CD14-positive monocyte (primary cell): ENCODE data around the gene FREM1. TPM values are rescaled to one million over a fixed set of nuclear protein-coding genes. Genes with fewer than 3 reads are reported as not detected.

ENCODE experiments used
- DNase-seq, 3 donors: peaks; one replicate each; pipeline ENCODE4 v3.0.0-alpha.2; 2011 to 2022
- H2AFZ ChIP-seq: 2 replicates; pipeline ENCODE4 v1.6.0; 2012; ENCODE audit warnings: mild to moderate bottlenecking, low read depth, low read length, inconsistent platforms; ENCODE audit not compliant: insufficient read depth, poor library complexity, severe bottlenecking
- H3K27ac ChIP-seq, 2 donors: 1 replicate in 1 of 2; 2 replicates in 1 of 2; pipeline ENCODE4 v1.5.1; 2012 to 2013; ENCODE audit warnings: low read length in 2 of 2, control low read depth in 1 of 2, inconsistent platforms in 1 of 2, low read depth in 1 of 2, mild to moderate bottlenecking in 1 of 2
- H3K27me3 ChIP-seq, 2 donors: one replicate each; pipeline versions ENCODE4 v1.6.0 to v1.6.1; 2011 to 2013; ENCODE audit warnings: low read length in 2 of 2; ENCODE audit not compliant: control insufficient read depth in 2 of 2, insufficient read depth in 2 of 2
- H3K36me3 ChIP-seq, 2 donors: replicated peaks in 1 of 2; 1 replicate in 1 of 2; 2 replicates in 1 of 2; pipeline versions ENCODE4 v1.5.1 to v1.6.1; 2012 to 2013; ENCODE audit warnings: low read length in 2 of 2, control low read depth in 1 of 2, inconsistent platforms in 1 of 2, mild to moderate bottlenecking in 1 of 2; ENCODE audit not compliant: insufficient read depth in 2 of 2, control insufficient read depth in 1 of 2
- H3K4me1 ChIP-seq, 2 donors: 1 replicate in 1 of 2; 2 replicates in 1 of 2; pipeline versions ENCODE4 v1.5.1 to v1.6.1; 2012 to 2013; ENCODE audit warnings: low read length in 2 of 2, control low read depth in 1 of 2, inconsistent platforms in 1 of 2, mild to moderate bottlenecking in 1 of 2, moderate library complexity in 1 of 2; ENCODE audit not compliant: insufficient read depth in 2 of 2, control insufficient read depth in 1 of 2
- H3K4me2 ChIP-seq: replicated peaks from 2 replicates; pipeline ENCODE3; 2012; ENCODE audit warnings: low read length, moderate library complexity, mild to moderate bottlenecking; ENCODE audit not compliant: poor library complexity, severe bottlenecking; ENCODE audit errors: extremely low read depth
- H3K4me3 ChIP-seq, 3 experiments: fragments of 200-600 bp in 1 of 3; sonication (generic) in 1 of 3; replicated peaks in 1 of 3; 1 replicate in 2 of 3; 2 replicates in 1 of 3; pipeline ENCODE4 v1.5.1; 2011 to 2013; ENCODE audit warnings: low read length in 3 of 3, mild to moderate bottlenecking in 3 of 3, control low read depth in 2 of 3, low read depth in 2 of 3, inconsistent platforms in 1 of 3, moderate library complexity in 1 of 3
- H3K79me2 ChIP-seq: 2 replicates; pipeline ENCODE4 v1.6.0; 2012; ENCODE audit warnings: mild to moderate bottlenecking, control low read depth, inconsistent platforms, low read length, moderate library complexity; ENCODE audit not compliant: insufficient read depth
- H3K9ac ChIP-seq: 2 replicates; pipeline ENCODE4 v1.6.0; 2017; ENCODE audit warnings: low read length, mild to moderate bottlenecking; ENCODE audit not compliant: insufficient read depth, poor library complexity, severe bottlenecking
- H3K9me3 ChIP-seq, 2 donors: replicated peaks in 1 of 2; 1 replicate in 1 of 2; 2 replicates in 1 of 2; pipeline versions ENCODE4 v1.5.1 to v1.6.1; 2012 to 2013; ENCODE audit warnings: low read length in 2 of 2, control low read depth in 1 of 2; ENCODE audit not compliant: control insufficient read depth in 1 of 2, insufficient read depth in 1 of 2
- H4K20me1 ChIP-seq: 2 replicates; pipeline ENCODE4 v1.6.0; 2012; ENCODE audit warnings: mild to moderate bottlenecking, low read length, control low read depth, moderate library complexity; ENCODE audit not compliant: insufficient read depth
- H3K27ac Mint-ChIP-seq, 7 donors: one replicate each; pipeline ENCODE4 v1.8.0; 2020; ENCODE audit warnings: mild to moderate bottlenecking in 7 of 7, mixed read lengths in 7 of 7, moderate library complexity in 6 of 7, inconsistent platforms in 2 of 7
- H3K27me3 Mint-ChIP-seq, 3 donors: one replicate each; pipeline ENCODE4 v1.8.0; 2021 to 2022; ENCODE audit warnings: low read depth in 3 of 3, mild to moderate bottlenecking in 3 of 3, mixed read lengths in 3 of 3, moderate library complexity in 3 of 3, inconsistent platforms in 1 of 3
- H3K36me3 Mint-ChIP-seq, 2 donors: one replicate each; pipeline ENCODE4 v1.8.0; 2020; ENCODE audit warnings: mixed read lengths in 2 of 2, inconsistent platforms in 1 of 2, mild to moderate bottlenecking in 1 of 2
- H3K4me1 Mint-ChIP-seq: one replicate; pipeline ENCODE4 v1.8.0; 2020; ENCODE audit warnings: mild to moderate bottlenecking, mixed read lengths
- H3K4me3 Mint-ChIP-seq, 2 donors: one replicate each; pipeline ENCODE4 v1.8.0; 2020; ENCODE audit warnings: mild to moderate bottlenecking in 2 of 2, mixed read lengths in 2 of 2, moderate library complexity in 1 of 2
- H3K9me3 Mint-ChIP-seq, 7 donors: one replicate each; pipeline ENCODE4 v1.8.0; 2020 to 2022; ENCODE audit warnings: mixed read lengths in 7 of 7, mild to moderate bottlenecking in 6 of 7, moderate library complexity in 6 of 7, inconsistent platforms in 2 of 7
- WGBS: methylation state at CpG from one replicate; pipeline ENCODE4 v1.1.5; 2013; ENCODE audit warnings: missing lambda C conversion rate; ENCODE audit not compliant: insufficient coverage; 5-methylcytosine and 5-hydroxymethylcytosine counted together
- intact Hi-C, 2 donors: fragments of 100-400 bp; cut with micrococcal nuclease; formaldehyde crosslinking; loops; one replicate each; pipeline versions ENCODE4 v1.15.0 to v1.15.1; 2023
- polyA plus RNA-seq, 3 donors: library from polyadenylated mRNA; depleted of rRNA in 1 of 3; unstranded in 2 of 3; stranded (reverse) in 1 of 3; fragments of 300-500 nt in 2 of 3; fragments of >200 nt in 1 of 3; fragmentation: Illumina TruSeq in 2 of 3; gene quantifications; 1 replicate in 2 of 3; 2 replicates in 1 of 3; pipeline ENCODE4 v1.2.3, GENCODE V29; 2012 to 2021
- TF ChIP-seq, protein P1 (sequence below): fragments of 200-600 bp; IDR thresholded peaks from one replicate; pipeline ENCODE4 v1.8.0; 2022; ENCODE audit warnings: antibody characterized with exemption, mild to moderate bottlenecking

The FREM1 gene
- polyA plus RNA-seq, 3 donors = not detected

DNA sequence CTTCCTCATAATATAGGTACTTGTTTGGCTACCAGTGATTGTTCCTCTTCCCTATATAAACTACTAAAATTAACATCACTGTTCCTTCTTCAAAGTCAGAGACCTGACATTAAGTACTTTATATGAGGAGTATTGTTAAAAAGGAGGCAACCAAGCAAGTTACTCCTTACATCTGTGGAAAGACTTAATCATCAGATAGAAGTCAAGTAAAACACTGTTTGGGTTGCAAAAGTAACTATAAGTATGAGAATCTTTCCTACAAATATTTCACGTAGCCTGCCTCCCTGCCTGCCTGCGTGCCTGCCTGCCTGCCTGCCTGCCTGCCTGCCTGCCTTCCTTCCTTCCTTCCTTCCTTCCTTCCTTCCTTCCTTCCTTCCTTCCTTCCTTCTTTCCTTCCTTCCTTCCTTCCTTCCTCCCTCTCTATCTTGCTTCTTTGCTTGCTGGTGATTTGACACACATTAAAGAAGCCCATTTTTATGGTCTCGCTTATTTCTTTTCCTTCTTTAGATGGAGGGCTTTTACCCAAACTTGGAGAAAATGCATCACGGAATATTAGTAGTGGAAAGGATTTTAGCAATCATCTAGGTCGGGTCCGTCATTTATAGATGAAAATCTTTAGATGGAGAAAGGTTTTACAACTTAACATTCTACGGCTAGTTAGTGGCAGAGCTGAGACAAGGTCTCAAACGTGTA lies 190.9 kb downstream of the FREM1 start:
- WGBS = 69% methylated on average over 2 of the region's 8 CpGs
- H3K4me1 Mint-ChIP-seq = no peaks in the 10 kb centered on the region

DNA sequence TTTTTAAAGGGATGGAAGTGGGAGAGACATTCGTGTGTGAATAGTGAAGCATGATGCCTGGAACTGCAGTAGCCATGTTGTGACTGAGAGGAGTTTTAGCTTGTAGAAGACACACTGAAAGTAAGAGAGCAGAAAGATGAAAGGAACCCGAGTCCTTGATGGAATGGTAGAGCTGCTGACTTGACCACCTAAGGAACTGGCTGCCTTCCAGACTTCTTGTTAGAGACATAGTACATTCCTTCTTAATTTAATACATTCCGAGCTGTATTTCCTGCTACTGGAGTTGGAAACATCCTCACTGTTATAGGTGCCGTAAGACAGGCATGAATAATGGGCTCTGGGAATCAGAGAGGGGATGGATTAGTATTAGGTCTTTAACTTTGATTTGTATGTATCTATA lies 195.1 kb downstream of the FREM1 start:
- no peak overlapping the region for H3K4me3 ChIP-seq
- DNase-seq = no peak
- H3K9me3 ChIP-seq = no peaks in the 10 kb centered on the region
- H3K9me3 Mint-ChIP-seq = peaks cover 0 to 3% (median 0%) of the 10 kb centered on the region in 7 donors
- H3K4me3 Mint-ChIP-seq = no peak overlapping the region
- H4K20me1 ChIP-seq = no peaks in the 10 kb centered on the region
- no peaks in the 10 kb centered on the region for H3K36me3 ChIP-seq
- TF ChIP-seq, protein P1, sequence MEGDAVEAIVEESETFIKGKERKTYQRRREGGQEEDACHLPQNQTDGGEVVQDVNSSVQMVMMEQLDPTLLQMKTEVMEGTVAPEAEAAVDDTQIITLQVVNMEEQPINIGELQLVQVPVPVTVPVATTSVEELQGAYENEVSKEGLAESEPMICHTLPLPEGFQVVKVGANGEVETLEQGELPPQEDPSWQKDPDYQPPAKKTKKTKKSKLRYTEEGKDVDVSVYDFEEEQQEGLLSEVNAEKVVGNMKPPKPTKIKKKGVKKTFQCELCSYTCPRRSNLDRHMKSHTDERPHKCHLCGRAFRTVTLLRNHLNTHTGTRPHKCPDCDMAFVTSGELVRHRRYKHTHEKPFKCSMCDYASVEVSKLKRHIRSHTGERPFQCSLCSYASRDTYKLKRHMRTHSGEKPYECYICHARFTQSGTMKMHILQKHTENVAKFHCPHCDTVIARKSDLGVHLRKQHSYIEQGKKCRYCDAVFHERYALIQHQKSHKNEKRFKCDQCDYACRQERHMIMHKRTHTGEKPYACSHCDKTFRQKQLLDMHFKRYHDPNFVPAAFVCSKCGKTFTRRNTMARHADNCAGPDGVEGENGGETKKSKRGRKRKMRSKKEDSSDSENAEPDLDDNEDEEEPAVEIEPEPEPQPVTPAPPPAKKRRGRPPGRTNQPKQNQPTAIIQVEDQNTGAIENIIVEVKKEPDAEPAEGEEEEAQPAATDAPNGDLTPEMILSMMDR = no peak
- no peaks in the 10 kb centered on the region for H3K4me1 Mint-ChIP-seq
- no peaks in the 10 kb centered on the region for H3K36me3 Mint-ChIP-seq
- no peaks in the 10 kb centered on the region for H3K79me2 ChIP-seq
- intact Hi-C loops = no loop called here
- H3K27me3 ChIP-seq = peaks cover 14 to 21% of the 10 kb centered on the region in 2 donors
- H3K27ac Mint-ChIP-seq = no peak overlapping the region
- no peak overlapping the region for H3K9ac ChIP-seq
- no peak overlapping the region for H3K27ac ChIP-seq
- no peak overlapping the region for H2AFZ ChIP-seq
- H3K4me2 ChIP-seq = no peak overlapping the region
- peaks cover 4 to 20% (median 8%) of the 10 kb centered on the region in 3 donors for H3K27me3 Mint-ChIP-seq
- WGBS = 88% methylated on average over 1 of the region's 4 CpGs
- no peaks in the 10 kb centered on the region for H3K4me1 ChIP-seq

More for the DNA sequence above, 190.9 kb downstream of the FREM1 start:
- Histone ChIP-seq H3K27ac (no peak overlapping the region), H3K36me3 (no peaks in the 10 kb centered on the region), H3K4me1 (no peaks in the 10 kb centered on the region), H3K9ac (no peak overlapping the region), H3K79me2 (no peaks in the 10 kb centered on the region), H3K4me3 (no peak overlapping the region), H2AFZ (no peak overlapping the region), H3K9me3 (no peaks in the 10 kb centered on the region), H3K4me2 (no peak overlapping the region), H4K20me1 (no peaks in the 10 kb centered on the region), H3K27me3 (peaks cover 3 to 4% of the 10 kb centered on the region in 2 donors)
- no peak overlapping the region for H3K4me3 Mint-ChIP-seq
- no peak overlapping the region for H3K27ac Mint-ChIP-seq
- no peak for DNase-seq
- peaks cover 0 to 3% (median 0%) of the 10 kb centered on the region in 7 donors for H3K9me3 Mint-ChIP-seq
- peaks cover 3 to 8% (median 7%) of the 10 kb centered on the region in 3 donors for H3K27me3 Mint-ChIP-seq
- intact Hi-C loops = no loop called here
- no peaks in the 10 kb centered on the region for H3K36me3 Mint-ChIP-seq
- TF ChIP-seq, protein P1 = no peak
